HG03097 (cell line): ENCODE measurements around the gene PSMA5.
"Not testable (repeated sequence)": the region's sequence is repeated elsewhere in the genome, so short reads cannot be mapped to it uniquely, and the experiment has no call there.

ENCODE experiments used
- ATAC-seq: cut with Tn5 transposase; IDR thresholded peaks from one replicate; pipeline ENCODE4 v1.9.1; 2021; ENCODE audit not compliant: unreplicated experiment, low FRiP score

The PSMA5 gene

DNA sequence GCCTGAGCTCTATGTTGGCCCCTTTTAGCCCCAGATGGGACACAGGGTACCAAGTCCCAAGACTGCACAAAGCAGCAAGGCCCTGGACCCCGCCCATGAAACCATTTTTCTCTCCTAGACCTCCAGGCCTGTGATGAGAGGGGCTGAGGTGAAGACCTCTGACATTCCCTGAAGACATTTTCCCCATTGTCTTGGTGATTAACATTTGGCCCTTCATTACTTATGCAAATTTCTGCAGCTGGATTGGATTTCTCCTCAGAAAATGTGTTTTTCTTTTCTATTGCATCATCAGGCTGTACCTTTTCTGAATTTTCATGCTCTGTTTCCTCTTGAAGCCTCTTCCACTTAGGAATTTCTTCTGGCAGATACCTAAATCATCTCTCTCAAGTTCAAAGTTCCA lies 8.2 kb upstream of the PSMA5 start:
- no peak for ATAC-seq

DNA sequence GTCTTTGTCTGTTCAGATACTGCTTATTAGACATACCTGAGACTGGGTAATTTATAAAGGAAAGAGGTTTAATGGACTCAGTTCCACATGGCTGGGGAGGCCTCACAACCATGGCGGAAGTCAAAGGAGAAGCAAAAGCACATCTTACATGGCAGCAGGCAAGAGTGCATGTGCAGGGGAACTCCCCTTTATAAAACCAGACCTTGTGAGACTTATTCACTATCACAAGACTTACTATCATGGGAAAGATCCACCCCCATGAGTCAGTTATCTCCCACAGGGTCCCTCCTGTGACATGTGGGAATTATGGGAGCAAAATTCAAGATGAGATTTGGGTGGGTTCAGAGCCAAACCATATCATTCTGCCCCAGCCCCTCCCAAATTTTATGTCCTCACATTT lies 7.1 kb upstream of the PSMA5 start:
- no peak for ATAC-seq

DNA sequence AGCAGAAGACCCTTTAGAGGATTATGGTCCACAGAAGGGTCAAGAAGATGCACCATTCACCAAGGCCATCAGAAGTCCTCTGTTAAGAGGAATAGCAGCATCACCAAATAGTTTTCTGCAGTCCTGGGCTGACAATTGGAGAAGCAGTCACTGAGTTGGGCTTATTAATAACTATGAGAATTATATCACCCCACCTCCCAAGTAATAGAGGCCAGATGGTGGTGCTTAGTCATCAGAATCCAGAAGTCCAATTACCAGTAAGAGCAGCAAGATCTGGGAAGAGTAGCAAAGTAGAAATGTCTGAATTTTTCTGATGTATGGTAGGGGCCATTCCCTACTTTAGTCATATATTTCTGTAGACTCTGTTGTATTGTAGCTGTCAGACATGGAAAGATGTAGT lies 6.1 kb upstream of the PSMA5 start:
- ATAC-seq, result no peak

DNA sequence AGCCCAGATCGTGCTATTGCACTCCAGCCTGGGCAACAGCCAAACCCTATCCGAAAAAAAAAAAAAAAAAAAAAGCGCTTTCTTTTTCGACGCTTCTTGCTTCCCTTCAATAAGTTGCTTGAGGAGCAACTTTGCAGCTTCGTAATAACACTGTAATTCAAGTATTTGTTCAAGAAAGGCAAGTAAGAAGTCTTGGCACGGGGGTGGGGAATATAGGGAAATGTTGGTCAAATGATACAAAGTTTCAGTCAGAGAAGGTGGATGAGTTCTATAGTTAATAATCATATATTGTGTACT lies 871 bp upstream of the PSMA5 start:
- ATAC-seq, result no peak

DNA sequence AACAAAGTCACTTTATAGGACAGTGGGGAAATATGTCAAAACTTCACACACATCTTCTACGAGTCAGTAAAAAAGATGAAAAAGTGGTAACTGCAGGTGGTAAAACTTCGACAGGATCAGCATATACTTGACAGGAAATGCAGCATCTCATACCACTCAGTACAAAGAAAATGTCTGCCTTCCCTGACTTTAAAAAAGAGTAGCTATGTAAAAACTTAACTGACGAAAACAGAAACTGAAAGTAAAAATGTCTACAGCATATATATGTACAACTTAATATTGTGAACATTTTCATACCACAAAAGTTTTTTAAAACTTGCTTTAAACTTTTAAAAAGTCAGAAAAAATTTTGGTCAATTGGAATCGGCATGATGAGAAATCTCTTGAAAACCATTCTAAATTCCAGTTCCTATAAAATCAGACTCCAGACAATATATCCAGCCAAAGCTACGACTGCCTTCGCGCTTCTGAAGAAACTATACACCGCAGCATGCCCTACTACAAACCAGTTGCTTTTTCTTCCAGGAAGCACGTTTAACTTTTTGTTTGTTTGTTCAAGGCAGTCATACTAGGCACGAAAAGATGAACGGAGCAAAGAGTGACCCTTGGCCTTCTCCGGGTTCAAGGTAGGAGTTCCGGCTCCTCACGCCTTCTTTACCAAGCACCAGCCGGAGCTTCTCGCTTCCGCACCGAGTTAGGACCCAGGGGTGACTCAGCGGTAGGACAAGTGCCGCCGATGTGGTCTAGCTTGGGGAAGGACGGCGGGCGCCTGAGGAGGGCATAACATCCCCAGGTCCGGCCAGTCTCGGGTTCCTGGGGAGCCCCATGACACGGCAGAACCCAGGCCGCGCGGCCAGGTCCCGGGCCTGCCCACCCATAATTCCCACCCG lies 612 bp downstream of the PSMA5 start:
- peak; percentile 29 for ATAC-seq

GRCh38 chr1:109423498-109423897 lies 2.8 kb downstream of the PSMA5 start:
- no peak for ATAC-seq

GRCh38 chr1:109412551-109412950 lies 13.7 kb downstream of the PSMA5 start:
- ATAC-seq, result no peak

DNA sequence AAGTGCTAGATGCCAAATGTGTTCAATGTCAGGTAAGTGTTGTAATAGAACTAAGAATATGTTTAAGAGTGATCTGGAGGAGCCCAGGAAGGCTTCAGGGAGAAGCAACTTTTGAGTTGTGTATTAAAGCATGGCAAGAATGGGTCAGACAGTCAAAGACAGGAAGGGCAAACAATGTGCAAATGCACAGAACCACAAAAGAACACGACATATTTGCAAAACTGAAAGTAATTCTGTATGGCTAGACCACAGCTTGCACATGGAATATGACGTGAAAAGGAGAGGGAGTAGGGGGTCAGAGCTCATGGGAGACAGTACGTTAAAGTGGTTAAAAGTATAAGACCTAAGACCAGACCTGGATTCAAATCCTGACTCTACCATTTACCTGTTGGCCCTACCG lies 21.4 kb downstream of the PSMA5 start:
- ATAC-seq, result no peak

GRCh38 chr1:109402025-109402424 lies 24.2 kb downstream of the PSMA5 start:
- no peak for ATAC-seq

- no peak for ATAC-seq
Observed at GRCh38 chr1:109400035-109400655, 26.1 kb downstream of the PSMA5 start.

GRCh38 chr1:109399326-109399957 lies 26.8 kb downstream of the PSMA5 start:
- no peak for ATAC-seq

DNA sequence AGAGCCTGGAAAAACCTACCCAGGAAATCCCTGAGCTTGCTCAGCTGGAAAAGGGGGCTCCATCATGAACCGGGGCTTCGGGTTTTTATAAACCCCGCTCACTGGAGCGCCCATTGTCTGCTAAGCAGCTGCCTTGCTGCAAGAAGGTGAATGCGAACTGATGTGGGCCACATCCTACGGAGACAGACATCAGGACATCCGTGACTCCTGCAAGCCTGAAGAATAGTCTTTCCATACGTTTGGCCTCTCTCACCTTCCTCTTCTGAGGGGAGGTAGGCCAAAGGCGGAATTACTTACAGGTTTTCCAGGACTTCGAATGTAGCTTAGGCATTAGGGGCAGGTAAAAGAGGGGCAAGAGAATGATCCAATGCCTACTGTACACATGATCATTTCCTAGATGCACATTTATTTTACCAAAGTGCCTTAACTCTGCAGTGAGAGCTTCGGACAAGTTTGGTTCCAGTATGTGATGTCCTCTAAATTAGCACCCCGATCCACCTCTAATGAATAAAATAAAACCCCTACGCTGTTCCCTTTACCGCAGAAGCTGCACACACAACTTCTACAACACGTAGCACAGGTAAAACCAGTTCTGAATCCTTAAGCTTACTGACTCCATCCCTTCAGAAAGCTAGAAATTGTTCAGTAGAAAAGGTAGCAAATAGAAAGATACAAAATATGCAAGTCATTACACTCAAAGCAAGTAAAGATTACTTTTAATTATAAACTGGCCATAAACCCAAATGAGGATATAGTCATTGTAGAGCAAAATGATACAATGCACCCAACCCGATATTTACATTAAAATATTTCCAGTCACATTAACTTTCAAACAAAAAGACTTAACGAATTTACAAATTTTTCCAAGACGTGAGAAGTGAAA lies 27.7 kb downstream of the PSMA5 start:
- ATAC-seq, result no peak

- peak; percentile 50 for ATAC-seq
Observed at GRCh38 chr1:109397581-109398342, 28.5 kb downstream of the PSMA5 start, which contains the start of gene SORT1. SORT1 (minus strand) TSS chr1:109397918; CDS start chr1:109397892, 26 bp downstream.

DNA sequence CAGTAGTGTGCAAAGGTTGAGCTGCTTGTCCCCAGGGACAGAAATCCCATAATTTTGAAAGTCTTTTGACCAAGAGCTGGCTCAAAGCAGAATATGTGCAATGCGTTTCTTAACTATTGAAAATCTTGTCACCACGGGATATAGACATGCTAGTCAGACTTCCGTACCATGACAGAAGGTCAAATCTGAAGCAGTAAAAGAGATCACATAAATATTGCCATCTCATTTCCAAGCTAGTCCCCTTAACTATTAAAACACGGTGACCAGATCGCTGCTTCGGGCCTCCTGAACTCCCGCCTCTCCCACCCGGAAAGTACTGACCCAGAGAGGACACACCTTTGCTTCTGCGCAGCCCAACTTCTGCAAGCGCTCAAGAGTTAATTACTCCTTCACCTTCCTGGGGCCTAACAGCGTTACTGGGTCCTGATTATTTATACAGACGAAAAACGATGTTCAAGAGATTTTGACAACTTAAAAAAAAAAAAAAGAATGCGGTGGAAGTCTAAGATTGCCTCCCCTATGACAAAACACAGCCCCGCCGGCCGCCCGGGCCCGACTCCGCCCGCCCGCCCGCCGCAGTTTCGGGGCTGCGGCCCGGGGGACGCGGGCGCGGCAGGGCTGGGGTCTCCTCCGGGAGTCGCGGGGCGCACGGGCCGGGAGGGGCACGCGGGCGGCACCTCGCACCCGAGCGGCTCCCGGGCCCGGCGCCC lies 29.2 kb downstream of the PSMA5 start:
- peak; percentile 11 for ATAC-seq

DNA sequence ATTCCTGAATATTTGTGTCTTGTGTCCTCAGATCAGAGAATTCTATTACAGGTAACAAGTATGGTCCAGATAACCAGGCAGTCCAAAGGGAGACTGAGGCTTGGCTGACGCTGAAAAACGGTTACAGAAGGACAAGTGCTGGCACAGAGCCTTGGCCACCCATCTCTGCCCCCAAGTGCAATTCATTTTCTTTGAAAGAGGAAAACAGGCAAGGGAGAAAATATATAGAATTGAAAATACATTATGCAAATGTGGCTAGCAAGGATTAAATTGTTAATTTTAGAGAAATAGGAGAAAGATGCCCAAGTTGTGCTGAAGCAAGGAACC lies 29.8 kb downstream of the PSMA5 start:
- no peak for ATAC-seq

DNA sequence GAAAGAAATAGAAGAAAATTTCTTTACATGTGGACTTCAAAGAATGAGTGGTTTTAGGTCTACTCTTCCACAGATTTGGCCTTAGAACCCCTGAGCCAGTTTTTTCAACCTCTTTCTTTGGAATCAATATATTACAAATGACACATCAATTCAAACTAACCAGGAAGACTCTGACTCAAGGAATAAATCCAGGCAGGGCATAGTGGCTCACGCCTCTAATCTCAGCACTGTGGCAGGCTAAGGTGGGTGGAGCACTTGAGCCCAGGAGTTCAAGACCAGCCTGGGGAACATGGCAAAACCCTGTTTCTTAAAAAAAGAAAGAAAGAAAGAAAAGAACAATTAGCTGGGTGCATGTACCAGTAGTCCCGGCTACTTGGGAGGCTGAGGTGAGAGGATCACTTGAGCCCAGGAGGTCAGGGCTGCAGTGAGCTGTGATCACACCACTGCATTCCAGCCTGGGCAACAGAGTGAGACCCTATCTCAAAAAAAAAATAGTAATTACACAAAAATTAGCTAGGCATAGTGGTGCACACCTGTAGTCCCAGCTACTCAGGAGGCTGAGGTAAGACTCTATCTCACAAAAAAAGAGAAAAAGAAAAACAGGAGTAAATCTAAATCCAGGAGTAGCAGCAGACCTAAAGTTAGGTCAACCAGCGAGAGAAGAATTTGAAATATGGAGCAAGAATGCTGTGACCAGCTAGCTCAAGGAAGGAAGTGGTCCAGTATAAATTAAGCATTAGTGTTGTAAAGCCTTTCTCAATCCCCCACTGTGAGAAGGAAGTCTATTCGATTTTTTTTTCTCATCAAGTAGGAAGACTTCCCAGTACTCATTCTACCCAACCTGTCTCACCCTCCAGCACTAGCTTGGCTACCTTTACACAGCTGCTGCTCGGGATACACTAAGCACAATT lies 30.4 kb downstream of the PSMA5 start:
- ATAC-seq, result no peak

DNA sequence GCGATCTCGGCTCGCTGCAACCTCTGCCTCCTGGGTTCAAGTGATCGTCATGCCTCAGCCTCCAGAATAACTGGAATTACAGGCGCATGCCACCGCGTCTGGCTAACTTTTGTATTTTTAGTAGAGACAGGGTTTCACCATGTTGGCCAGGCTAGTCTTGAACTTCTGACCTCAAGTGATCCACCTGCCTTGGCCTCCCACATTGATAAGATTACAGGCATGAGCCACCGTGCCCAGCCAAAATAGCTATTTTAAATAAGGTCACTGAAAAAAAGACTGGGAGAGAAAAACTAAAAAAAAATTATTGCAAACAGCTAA lies 31.0 kb downstream of the PSMA5 start:
- not testable (repeated sequence) for ATAC-seq

GRCh38 chr1:109394591-109395281 lies 31.5 kb downstream of the PSMA5 start:
- no peak for ATAC-seq
